Measurements from ENCODE around the gene LRR1.

DNA sequence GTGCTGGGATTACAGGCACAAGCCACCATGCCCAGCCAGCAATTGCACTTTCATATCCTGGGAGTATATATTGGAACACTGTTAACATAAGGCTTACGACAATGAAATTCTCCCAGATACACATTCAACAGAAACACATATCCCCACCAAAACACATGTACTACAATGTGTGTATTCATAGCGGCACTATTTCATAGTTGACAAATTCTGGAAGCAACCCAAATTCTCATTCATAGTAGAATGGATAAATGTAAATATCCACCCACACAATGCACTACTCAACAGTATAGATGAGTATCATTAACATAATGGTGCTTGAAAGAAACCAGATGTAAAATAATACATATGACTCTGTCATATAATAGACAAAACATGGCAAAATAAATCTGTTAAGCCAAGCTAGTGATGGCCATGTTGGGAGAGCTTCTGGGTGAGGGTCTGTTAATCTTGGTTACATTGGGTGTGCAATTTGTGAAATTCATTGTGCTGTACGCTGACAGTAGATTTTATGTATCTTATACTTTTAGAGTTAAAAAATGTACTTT, 38.9 kb downstream of the LRR1 start:
- TF ChIP-seq, protein P1, sequence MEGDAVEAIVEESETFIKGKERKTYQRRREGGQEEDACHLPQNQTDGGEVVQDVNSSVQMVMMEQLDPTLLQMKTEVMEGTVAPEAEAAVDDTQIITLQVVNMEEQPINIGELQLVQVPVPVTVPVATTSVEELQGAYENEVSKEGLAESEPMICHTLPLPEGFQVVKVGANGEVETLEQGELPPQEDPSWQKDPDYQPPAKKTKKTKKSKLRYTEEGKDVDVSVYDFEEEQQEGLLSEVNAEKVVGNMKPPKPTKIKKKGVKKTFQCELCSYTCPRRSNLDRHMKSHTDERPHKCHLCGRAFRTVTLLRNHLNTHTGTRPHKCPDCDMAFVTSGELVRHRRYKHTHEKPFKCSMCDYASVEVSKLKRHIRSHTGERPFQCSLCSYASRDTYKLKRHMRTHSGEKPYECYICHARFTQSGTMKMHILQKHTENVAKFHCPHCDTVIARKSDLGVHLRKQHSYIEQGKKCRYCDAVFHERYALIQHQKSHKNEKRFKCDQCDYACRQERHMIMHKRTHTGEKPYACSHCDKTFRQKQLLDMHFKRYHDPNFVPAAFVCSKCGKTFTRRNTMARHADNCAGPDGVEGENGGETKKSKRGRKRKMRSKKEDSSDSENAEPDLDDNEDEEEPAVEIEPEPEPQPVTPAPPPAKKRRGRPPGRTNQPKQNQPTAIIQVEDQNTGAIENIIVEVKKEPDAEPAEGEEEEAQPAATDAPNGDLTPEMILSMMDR (IDR thresholded peaks at IDR 0.05) = no peak
- no peak for TF ChIP-seq POLR2A (IDR thresholded peaks at IDR 0.05)
